C4-2B (cell line): ENCODE data around the gene NHERF1.

Experiments used
- H3K27ac ChIP-seq: fragments of 450-650 bp; 2 replicates; pipeline ENCODE4 v1.5.1; 2017
- CTCF ChIP-seq: fragments of 450-650 bp; conservative IDR thresholded peaks from 2 replicates; pipeline ENCODE4 v1.5.1; 2017; ENCODE audit warnings: mild to moderate bottlenecking
- ZFX ChIP-seq: fragments of 450-650 bp; IDR thresholded peaks from 2 replicates; pipeline ENCODE4 v1.6.1; 2017

NHERF1 gene

GRCh38 chr17:74799097-74799496 is 50.7 kb downstream of the NHERF1 start:
- TF ChIP-seq CTCF = no peak
- no peak for TF ChIP-seq ZFX
- H3K27ac ChIP-seq = no peak overlapping the region

- TF ChIP-seq ZFX (no peak), CTCF (no peak)
- no peak overlapping the region for H3K27ac ChIP-seq
Observed at GRCh38 chr17:74800531-74800930, 52.1 kb downstream of the NHERF1 start.

- H3K27ac ChIP-seq = no peak overlapping the region
- TF ChIP-seq CTCF = no peak
- no peak for TF ChIP-seq ZFX
Observed at GRCh38 chr17:74801896-74802295, 53.5 kb downstream of the NHERF1 start.

GRCh38 chr17:74803388-74803930 is 55.0 kb downstream of the NHERF1 start:
- H3K27ac ChIP-seq = no peak overlapping the region
- TF ChIP-seq ZFX (no peak), CTCF (no peak)

GRCh38 chr17:74803971-74804370 is 55.5 kb downstream of the NHERF1 start:
- H3K27ac ChIP-seq = no peak overlapping the region
- no peak for TF ChIP-seq ZFX
- TF ChIP-seq CTCF = no peak

- H3K27ac ChIP-seq = no peak overlapping the region
- no peak for TF ChIP-seq CTCF
- no peak for TF ChIP-seq ZFX
Observed at GRCh38 chr17:74804683-74805082, 56.3 kb downstream of the NHERF1 start.

- TF ChIP-seq ZFX (no peak), CTCF (no peak)
Observed at GRCh38 chr17:74805591-74805991, 57.2 kb downstream of the NHERF1 start.

More at GRCh38 chr17:74805591-74805991, 57.2 kb downstream of the NHERF1 start:
- no peak overlapping the region for H3K27ac ChIP-seq
